ENCODE measurements around the gene ATXN1. TPM values are rescaled to one million over a fixed set of nuclear protein-coding genes. Genes with fewer than 3 reads are reported as not detected.
A peak's percentile ranks its signal among the peaks of the same experiment; 100 is the strongest.

The ATXN1 gene
- total RNA-seq, 2 donors from 2014 or later: 63.1 to 72.2 TPM

DNA sequence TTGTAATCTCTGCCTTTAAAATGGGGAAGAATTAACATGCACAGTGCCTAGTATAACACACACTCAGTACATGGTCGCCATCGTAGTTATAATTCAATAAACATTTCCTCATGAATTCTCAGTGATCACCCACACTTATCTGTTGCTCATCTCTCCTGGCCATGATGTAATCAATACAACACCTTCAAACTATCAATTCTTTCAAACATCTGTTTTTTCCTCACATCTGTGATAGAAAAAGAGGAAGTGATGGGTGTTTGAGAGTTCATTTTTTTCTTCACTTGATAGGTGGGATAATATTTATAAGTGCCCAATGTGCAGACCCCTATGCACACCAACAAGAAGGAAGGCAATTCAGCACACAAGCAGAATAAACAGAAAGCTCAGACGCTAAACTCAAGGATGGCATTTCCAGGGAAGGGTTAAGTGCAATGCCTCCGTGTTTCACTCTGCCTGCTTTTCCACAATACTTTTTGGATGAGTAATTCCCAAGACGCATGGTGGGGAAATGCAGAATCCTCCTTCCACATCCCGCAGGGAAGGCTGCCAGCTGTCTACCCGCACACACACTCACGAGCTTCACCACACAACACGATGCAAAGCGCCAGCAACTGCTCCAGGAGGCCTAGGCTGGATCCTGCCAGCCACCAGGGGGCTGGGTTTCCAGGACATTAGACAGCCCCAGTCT lies 422.5 kb downstream of the ATXN1 start:
- intact Hi-C loops (cut with DNase I): loop anchor here in 1 of 2 donors (10.0 kb wide), 1 partner anchor 746 kb away; no protein-coding TSS in a partner anchor
- peak; percentile 94 for DNase-seq (ENCODE audit: low spot score)

DNA sequence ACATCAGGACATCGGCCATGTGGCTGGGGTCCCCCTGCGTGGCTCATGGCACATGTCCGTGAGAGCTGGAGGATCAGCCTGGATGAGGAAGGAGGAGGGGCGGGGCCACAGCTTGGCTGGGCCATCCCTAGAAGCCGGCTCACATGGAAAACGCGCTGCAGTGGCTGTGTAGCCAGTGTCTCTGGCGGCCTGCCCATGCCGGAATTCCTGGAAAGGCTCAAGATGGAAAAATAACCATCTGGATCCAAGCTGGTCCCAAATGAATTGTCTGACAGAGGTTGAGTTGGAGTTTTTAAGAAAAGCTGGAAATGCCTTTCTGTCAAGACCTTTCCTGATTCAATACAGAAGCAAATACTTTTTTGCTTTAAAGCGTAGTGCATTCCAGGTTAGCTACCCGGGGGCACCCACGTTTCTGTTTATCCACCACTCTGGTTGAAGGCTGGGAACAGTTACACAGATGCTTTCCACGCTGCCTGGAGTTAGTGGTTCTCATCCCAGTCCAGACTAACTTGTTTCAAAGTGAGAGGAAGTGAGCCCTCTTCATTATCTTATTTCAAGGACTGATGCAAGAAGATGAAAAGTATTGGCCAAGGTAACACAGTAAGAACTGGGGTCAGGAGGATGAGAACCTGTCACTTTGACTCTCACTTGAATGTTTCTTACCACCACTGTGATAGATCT lies 423.8 kb downstream of the ATXN1 start:
- intact Hi-C loops (cut with DNase I): loop anchor here in 1 of 2 donors (10.0 kb wide), 1 partner anchor 747 kb away; no protein-coding TSS in a partner anchor

GRCh38 chr6:16336911-16337294 lies 424.4 kb downstream of the ATXN1 start:
- intact Hi-C loops (cut with DNase I): loop anchor here in 1 of 2 donors (10.0 kb wide), 1 partner anchor 748 kb away; no protein-coding TSS in a partner anchor

More for the DNA sequence above, 423.8 kb downstream of the ATXN1 start:
- DNase-seq (ENCODE audit: low spot score): peak; percentile 97

GRCh38 chr6:16336056-16336818 lies 425.0 kb downstream of the ATXN1 start:
- intact Hi-C loops (cut with DNase I): loop anchor here in 1 of 2 donors (10.0 kb wide), 1 partner anchor 749 kb away; no protein-coding TSS in a partner anchor
- DNase-seq (ENCODE audit: low spot score): no peak

More at GRCh38 chr6:16336911-16337294, 424.4 kb downstream of the ATXN1 start:
- DNase-seq (ENCODE audit: low spot score): no peak

GRCh38 chr6:16335176-16335575 lies 426.1 kb downstream of the ATXN1 start:
- intact Hi-C loops (cut with DNase I): loop anchor here in 1 of 2 donors (10.0 kb wide), 1 partner anchor 750 kb away; no protein-coding TSS in a partner anchor

DNA sequence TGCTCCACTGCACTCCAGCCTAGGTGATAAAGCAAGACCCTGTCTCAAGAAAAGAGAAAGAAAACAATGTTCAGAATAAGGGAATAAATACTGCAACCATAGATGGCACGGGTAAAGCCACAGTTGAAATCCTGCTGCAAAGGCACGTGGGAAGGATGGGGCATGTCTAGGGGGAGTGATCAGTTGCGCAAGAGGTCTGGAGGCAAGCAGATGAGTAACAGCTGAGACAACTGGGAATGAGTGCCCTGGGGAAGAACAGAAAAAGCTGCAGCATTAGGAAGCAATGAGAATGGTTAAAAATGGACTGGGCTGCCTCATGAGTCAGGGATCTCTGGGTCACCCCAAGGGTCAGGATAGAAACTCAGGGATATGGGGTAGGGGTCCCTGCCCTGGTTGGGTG lies 426.6 kb downstream of the ATXN1 start:
- peak; percentile 88 for DNase-seq (ENCODE audit: low spot score)
- intact Hi-C loops (cut with DNase I): loop anchor here in 1 of 2 donors (5.0 to 10.0 kb wide), 3 partner anchors 42 to 750 kb away; partner anchors contain the start of gene ATXN1

More at GRCh38 chr6:16335176-16335575, 426.1 kb downstream of the ATXN1 start:
- DNase-seq (ENCODE audit: low spot score): no peak

DNA sequence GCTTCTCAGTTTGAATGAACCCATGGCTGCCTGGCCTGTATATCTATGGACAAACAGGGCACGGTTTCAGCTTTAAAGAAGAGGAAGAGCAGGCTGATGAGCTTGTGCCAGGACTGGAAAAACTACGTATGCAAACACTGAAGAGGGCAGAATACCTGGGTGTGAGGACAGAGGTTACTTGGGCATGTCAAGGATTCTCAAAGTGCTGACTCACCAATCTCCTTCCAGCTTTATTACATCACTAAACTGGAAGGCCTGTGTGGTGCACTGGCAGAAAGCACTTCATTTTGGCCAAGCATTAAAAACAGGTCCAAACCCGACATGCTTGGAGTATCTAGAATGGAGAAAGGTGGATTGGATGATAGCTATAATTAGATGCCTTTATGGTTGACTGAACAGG lies 427.7 kb downstream of the ATXN1 start:
- intact Hi-C loops (cut with DNase I): loop anchor here in 1 of 2 donors (2.0 to 10.0 kb wide), 4 partner anchors 41 to 751 kb away; partner anchors contain the start of gene ATXN1
- no peak for DNase-seq (ENCODE audit: low spot score)

DNA sequence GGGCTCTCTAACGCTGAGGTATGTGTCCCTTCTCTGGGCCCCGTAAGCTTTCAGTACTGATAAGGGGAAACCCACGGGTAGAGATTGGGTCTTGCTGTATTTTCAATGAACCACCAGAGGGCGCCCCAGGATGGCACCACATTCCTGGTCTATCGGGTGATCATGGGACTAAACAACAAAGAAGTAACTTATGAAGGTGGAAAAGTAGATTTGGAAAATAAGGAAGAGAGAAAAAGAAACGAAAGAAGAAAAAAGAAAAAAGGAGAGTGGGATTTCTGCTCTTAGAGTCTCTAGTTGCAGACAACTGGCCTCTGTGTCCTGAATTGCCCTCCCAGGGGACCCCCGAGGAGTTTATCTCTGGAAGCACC lies 429.1 kb downstream of the ATXN1 start:
- DNase-seq (ENCODE audit: low spot score): peak; percentile 90
- intact Hi-C loops (cut with DNase I): loop anchor here in 1 of 2 donors (2.0 to 10.0 kb wide), 4 partner anchors 40 to 753 kb away; partner anchors contain the start of gene ATXN1

GRCh38 chr6:16331384-16332174 lies 429.7 kb downstream of the ATXN1 start:
- intact Hi-C loops (cut with DNase I): loop anchor here in 1 of 2 donors (2.0 to 10.0 kb wide), 5 partner anchors 39 to 753 kb away; partner anchors contain the start of gene ATXN1
- peak; percentile 91 for DNase-seq (ENCODE audit: low spot score)

DNA sequence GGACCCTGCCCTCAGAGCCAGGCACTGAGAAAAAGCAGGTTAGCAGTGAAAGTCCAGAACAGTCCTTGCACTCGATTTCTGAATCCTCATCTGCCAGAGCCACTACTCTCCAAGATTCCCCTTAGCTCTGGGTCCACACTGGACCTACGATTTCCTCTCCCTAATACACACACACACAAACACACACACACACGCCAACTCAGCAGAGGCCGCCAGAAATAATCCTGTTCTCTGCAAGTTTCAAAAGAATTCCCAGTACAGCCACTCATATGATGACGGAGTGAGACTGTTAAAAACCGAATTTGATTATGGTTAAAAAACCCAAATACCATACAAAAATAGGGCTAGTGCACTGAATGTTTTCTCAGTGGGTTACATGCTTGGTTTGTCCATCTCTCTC lies 432.0 kb downstream of the ATXN1 start:
- intact Hi-C loops (cut with DNase I): loop anchor here in 1 of 2 donors (5.0 kb wide), 1 partner anchor 78 kb away; no protein-coding TSS in a partner anchor
- DNase-seq (ENCODE audit: low spot score): no peak

DNA sequence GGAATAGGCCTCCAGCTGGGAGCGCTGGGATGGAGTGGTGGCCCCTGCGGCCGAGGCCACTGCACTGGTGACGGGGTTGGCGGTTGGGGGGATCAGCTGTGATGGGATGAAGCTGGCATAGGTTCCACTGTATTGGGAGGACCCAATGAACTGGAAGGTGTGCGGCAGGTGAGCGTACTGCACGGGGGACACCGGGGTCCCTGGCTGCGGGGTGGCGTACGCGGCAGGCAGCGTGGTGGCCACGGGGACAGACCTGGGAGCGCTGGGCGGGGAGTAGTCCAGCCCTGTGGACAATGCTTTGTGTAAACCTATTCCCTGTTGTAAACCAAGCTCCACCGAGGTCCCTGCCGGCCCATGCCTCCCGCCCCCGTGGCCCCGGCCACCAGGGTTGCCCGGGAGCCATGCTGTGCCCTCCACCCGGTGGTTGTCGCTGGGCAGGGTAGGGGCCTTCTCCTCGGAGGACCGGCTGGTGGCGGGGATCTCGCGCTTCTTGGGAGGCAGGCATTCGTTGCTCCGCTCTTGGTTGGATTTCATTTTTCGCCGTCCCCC lies 433.4 kb downstream of the ATXN1 start:
- no peak for DNase-seq (ENCODE audit: low spot score)

DNA sequence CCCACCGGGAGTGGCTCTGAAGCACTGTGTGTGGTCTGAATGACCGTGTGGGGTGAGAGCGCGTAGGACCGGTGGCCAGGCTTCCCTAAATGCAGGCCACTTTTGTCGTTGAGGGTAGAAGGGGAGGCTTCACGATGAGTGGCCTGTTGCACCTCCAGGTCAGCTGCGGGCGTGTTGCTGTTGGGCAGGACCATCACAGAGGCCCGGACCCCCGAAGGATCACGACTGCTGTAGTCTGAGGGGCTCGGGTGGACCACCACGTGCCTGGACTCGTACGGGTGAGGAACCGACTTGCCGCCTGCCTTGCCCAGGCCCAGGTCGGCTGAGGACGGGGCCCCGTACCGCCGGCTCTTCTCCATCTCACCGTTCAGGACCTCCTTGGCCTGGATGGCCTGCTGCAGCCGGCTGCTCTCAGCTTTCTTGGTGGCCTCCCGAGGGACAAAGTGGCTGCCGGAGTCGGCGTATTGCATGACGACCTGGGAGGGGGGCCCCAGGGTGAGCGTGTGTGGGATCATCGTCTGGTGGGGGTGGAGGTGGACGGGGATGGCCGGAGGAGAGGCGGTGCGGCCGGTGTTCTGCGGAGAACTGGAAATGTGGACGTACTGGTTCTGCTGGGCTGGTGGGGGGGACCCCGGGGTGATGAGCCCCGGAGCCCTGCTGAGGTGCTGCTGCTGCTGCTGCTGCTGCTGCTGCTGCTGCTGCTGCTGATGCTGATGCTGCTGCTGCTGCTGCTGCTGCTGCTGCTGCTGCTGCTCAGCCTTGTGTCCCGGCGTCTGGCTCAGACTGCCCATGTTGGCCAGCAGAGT lies 434.1 kb downstream of the ATXN1 start:
- DNase-seq (ENCODE audit: low spot score): no peak
- intact Hi-C loops (cut with DNase I): loop anchor here in 1 of 2 donors (5.0 kb wide), 1 partner anchor 80 kb away; no protein-coding TSS in a partner anchor

More for the DNA sequence above, 433.4 kb downstream of the ATXN1 start:
- intact Hi-C loops (cut with DNase I): loop anchor here in 1 of 2 donors (5.0 kb wide), 1 partner anchor 79 kb away; no protein-coding TSS in a partner anchor

GRCh38 chr6:16326531-16326930 lies 434.7 kb downstream of the ATXN1 start:
- intact Hi-C loops (cut with DNase I): loop anchor here in 1 of 2 donors (5.0 kb wide), 1 partner anchor 81 kb away; no protein-coding TSS in a partner anchor
- DNase-seq (ENCODE audit: low spot score): no peak

DNA sequence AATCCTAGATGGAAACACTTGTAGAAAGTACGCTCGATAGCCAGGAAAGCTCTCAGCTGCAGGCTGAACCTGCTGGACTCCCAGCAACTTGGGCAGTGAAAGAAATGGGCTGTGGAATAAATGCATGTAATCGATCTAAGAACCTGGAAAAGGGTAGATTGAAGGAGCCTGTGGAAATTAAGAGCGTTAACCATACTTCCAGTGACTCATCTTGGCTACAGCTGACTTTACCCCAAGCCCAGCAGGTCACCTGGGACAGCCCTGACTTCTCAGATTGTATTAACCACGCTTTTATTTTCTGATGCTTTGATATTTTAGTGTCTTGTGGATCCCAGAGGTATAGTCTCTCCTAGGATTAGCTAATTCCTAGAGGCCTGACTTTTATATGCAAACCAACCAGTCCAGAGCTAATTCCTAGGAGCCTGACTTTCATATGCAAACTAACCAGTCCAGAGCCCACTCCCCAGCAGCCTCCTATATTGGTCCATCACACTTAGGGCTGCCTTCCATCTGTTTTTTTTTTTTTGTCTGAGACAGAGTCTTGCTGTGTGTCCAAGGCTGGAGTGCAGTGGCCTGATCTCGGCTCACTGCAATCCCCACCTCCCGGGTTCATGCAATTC lies 436.5 kb downstream of the ATXN1 start:
- intact Hi-C loops (cut with DNase I): loop anchor here in 1 of 2 donors (5.0 kb wide), 1 partner anchor 83 kb away; no protein-coding TSS in a partner anchor
- no peak for DNase-seq (ENCODE audit: low spot score)

DNA sequence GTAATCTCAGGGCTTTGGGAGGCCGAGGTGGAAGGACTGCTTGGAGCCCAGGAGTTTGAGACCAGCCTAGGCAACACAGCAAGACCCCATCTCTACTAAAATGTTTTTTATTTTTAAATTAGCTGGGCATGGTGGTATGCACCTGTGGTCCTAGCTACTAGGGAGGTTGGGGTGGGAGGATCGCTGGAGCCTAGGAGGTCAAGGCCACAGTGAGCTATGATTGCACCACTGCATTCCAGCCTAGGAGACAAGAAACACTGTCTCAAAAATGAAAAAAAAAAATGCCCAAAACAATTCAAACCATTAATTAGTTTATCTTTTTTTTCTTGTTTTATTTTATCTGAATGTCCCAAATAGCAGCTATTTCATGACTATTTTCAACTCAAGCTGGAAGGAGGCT lies 437.1 kb downstream of the ATXN1 start:
- no peak for DNase-seq (ENCODE audit: low spot score)
- intact Hi-C loops (cut with DNase I): no loop called here

GRCh38 chr6:16322666-16323312 lies 438.5 kb downstream of the ATXN1 start:
- intact Hi-C loops (cut with DNase I): no loop called here
- peak; percentile 86 for DNase-seq (ENCODE audit: low spot score)

All from posterior vena cava (tissue), 2 donors.